A549 (cell line): ENCODE measurements around the gene R3HDM2. TPM values are rescaled to one million over a fixed set of nuclear protein-coding genes. Genes with fewer than 3 reads are reported as not detected.

Source experiments
- ATAC-seq, 2 experiments: fragments of 200-7000 bp in 1 of 2; fragments of >200 bp in 1 of 2; cut with Nextera tagmentation in 1 of 2; cut with Tn5 transposase in 1 of 2; 3 replicates each; pipeline versions ENCODE4 v1.8.0 to v1.9.1; 2018 to 2020; ENCODE audit warnings: mild to moderate bottlenecking in 1 of 2, moderate library complexity in 1 of 2
- CTCF ChIA-PET: fragments of 300-600 bp; sonication (Branson Sonifier 250); formaldehyde crosslinking; extraction: SDS; loops from one replicate; lab custom pipeline; 2021; ENCODE audit warnings: antibody characterized with exemption, inconsistent platforms; lab: Yijun Ruan, JAX
- POLR2A ChIA-PET: fragments of 350-600 bp; formaldehyde crosslinking; extraction: SDS; loops from one replicate; lab custom pipeline; 2021; ENCODE audit warnings: antibody characterized with exemption, inconsistent platforms; lab: Yijun Ruan, JAX
- DNase-seq, 2 experiments: peaks; one replicate each; pipeline versions ENCODE4 v3.0.0 to v3.0.0-alpha.2; 2011 to 2016; ENCODE audit warnings: low read depth in 1 of 2, low spot score in 1 of 2
- FAIRE-seq: peaks from 2 replicates; lab custom pipeline; 2011; peaks lifted over from hg19 to GRCh38; lab: Jason Lieb, UNC
- H3K27ac ChIP-seq, 2 experiments: fragments of >200 bp; sonication (Bioruptor Twin); formaldehyde crosslinking; 3 replicates each; pipeline ENCODE4 v1.5.1; 2016 to 2017
- H3K4me1 ChIP-seq: fragments of >200 bp; sonication (Bioruptor Twin); formaldehyde crosslinking; 3 replicates; pipeline ENCODE4 v1.6.1; 2016
- H3K4me2 ChIP-seq: fragments of >200 bp; sonication (Bioruptor Twin); formaldehyde crosslinking; 3 replicates; pipeline ENCODE4 v1.6.1; 2016
- H3K4me3 ChIP-seq: fragments of >200 bp; sonication (Bioruptor Twin); formaldehyde crosslinking; 3 replicates; pipeline ENCODE4 v1.5.1; 2016
- H3K9me3 ChIP-seq: fragments of >200 bp; sonication (Bioruptor Twin); formaldehyde crosslinking; 3 replicates; pipeline ENCODE4 v1.6.1; 2016
- CBX8 ChIP-seq: fragments of 200-600 bp; sonication (generic); IDR thresholded peaks from 2 replicates; pipeline ENCODE4 v1.6.1; 2016
- CHD2 ChIP-seq: fragments of 150-350 bp; IDR thresholded peaks from 2 replicates; pipeline ENCODE4 v1.6.1; 2014; ENCODE audit warnings: low read length; ENCODE audit not compliant: partially characterized antibody
- CHD4 ChIP-seq: fragments of 200-600 bp; sonication (generic); IDR thresholded peaks from 2 replicates; pipeline ENCODE4 v1.6.1; 2016; ENCODE audit warnings: antibody characterized with exemption, mild to moderate bottlenecking, borderline replicate concordance
- EHF ChIP-seq: fragments of 250-450 bp; sonication (Bioruptor Pico); IDR thresholded peaks from 2 replicates; pipeline ENCODE4 v1.5.0; 2020; ENCODE audit warnings: mild to moderate bottlenecking
- EHMT2 ChIP-seq: fragments of 200-600 bp; sonication (generic); IDR thresholded peaks from 2 replicates; pipeline ENCODE4 v1.6.1; 2016; ENCODE audit warnings: antibody characterized with exemption, low read depth, mild to moderate bottlenecking, moderate library complexity
- ESRRA ChIP-seq: fragments of 150-350 bp; IDR thresholded peaks from 2 replicates; pipeline ENCODE4 v1.6.1; 2014; ENCODE audit warnings: mild to moderate bottlenecking, low read length, borderline replicate concordance
- FOSB ChIP-seq: fragments of 250-450 bp; sonication (Bioruptor Pico); IDR thresholded peaks from 2 replicates; pipeline ENCODE4 v1.5.0; 2020; ENCODE audit warnings: mild to moderate bottlenecking, moderate library complexity
- FOXS1 ChIP-seq: fragments of 250-450 bp; sonication (Bioruptor Pico); IDR thresholded peaks from 2 replicates; pipeline ENCODE4 v1.5.0; 2020; ENCODE audit warnings: mild to moderate bottlenecking, moderate library complexity
- HOXA7 ChIP-seq: fragments of 250-450 bp; sonication (Bioruptor Pico); IDR thresholded peaks from 2 replicates; pipeline ENCODE4 v1.5.0; 2020; ENCODE audit warnings: mild to moderate bottlenecking, moderate library complexity
- HOXB5 ChIP-seq: fragments of 250-450 bp; sonication (Bioruptor Pico); IDR thresholded peaks from 2 replicates; pipeline ENCODE4 v1.5.0; 2020; ENCODE audit warnings: mild to moderate bottlenecking, moderate library complexity
- JUN ChIP-seq, 2 experiments: fragments of >200 bp; sonication (Bioruptor Twin); formaldehyde crosslinking; IDR thresholded peaks; 2 replicates in 1 of 2; 3 replicates in 1 of 2; pipeline ENCODE4 v1.6.1; 2016 to 2017
- KDM1A ChIP-seq: fragments of 200-600 bp; sonication (generic); IDR thresholded peaks from 2 replicates; pipeline ENCODE4 v1.6.1; 2016; ENCODE audit warnings: low read depth, mild to moderate bottlenecking
- MAFK ChIP-seq: fragments of 450-650 bp; IDR thresholded peaks from 2 replicates; pipeline ENCODE4 v1.6.1; 2014; ENCODE audit not compliant: partially characterized antibody
- MAZ ChIP-seq: fragments of 150-350 bp; IDR thresholded peaks from 2 replicates; pipeline ENCODE4 v1.6.1; 2014; ENCODE audit warnings: antibody characterized with exemption, low read depth, low read length, borderline replicate concordance
- MYC ChIP-seq: IDR thresholded peaks from 2 replicates; pipeline ENCODE4 v1.6.1; 2012; ENCODE audit warnings: mild to moderate bottlenecking, inconsistent platforms, low read length, improper control_type of control experiment, borderline replicate concordance
- NR3C1 ChIP-seq: fragments of >200 bp; sonication (Bioruptor Twin); formaldehyde crosslinking; IDR thresholded peaks from 3 replicates; pipeline ENCODE4 v1.6.1; 2017
- PHF8 ChIP-seq: fragments of 200-600 bp; sonication (generic); IDR thresholded peaks from 2 replicates; pipeline ENCODE4 v1.6.1; 2016; ENCODE audit warnings: low read depth, mild to moderate bottlenecking, antibody characterized with exemption, moderate library complexity, borderline replicate concordance
- POLR2A ChIP-seq: IDR thresholded peaks from 2 replicates; pipeline ENCODE4 v1.6.1; 2012; ENCODE audit warnings: mild to moderate bottlenecking, low read length
- POLR2AphosphoS2 ChIP-seq: conservative IDR thresholded peaks from 2 replicates; pipeline ENCODE4 v1.6.1; 2012; ENCODE audit warnings: low read length, improper control_type of control experiment, inconsistent platforms
- RARB ChIP-seq: fragments of 250-450 bp; sonication (Bioruptor Pico); IDR thresholded peaks from 2 replicates; pipeline ENCODE4 v1.8.0; 2021; ENCODE audit warnings: mild to moderate bottlenecking, moderate library complexity
- RCOR1 ChIP-seq: fragments of 150-350 bp; IDR thresholded peaks from 2 replicates; pipeline ENCODE4 v1.6.1; 2014; ENCODE audit warnings: antibody characterized with exemption, low read length, low read depth
- RFX5 ChIP-seq: fragments of 450-650 bp; IDR thresholded peaks from 2 replicates; pipeline ENCODE4 v1.7.1; 2014; ENCODE audit warnings: antibody characterized with exemption, mild to moderate bottlenecking, moderate library complexity
- SMC3 ChIP-seq: fragments of >200 bp; sonication (Bioruptor Twin); formaldehyde crosslinking; IDR thresholded peaks from 3 replicates; pipeline ENCODE4 v1.6.1; 2018; ENCODE audit warnings: inconsistent platforms
- TFCP2L1 ChIP-seq: fragments of 250-450 bp; sonication (Bioruptor Pico); IDR thresholded peaks from 2 replicates; pipeline ENCODE4 v1.5.0; 2021; ENCODE audit warnings: mild to moderate bottlenecking
- ZC3H11A ChIP-seq: fragments of 450-650 bp; IDR thresholded peaks from 2 replicates; pipeline ENCODE4 v1.6.1; 2014; ENCODE audit warnings: antibody characterized with exemption, mild to moderate bottlenecking
- ZFP36 ChIP-seq: fragments of 450-650 bp; IDR thresholded peaks from 2 replicates; pipeline ENCODE4 v1.6.1; 2014; ENCODE audit warnings: borderline replicate concordance; ENCODE audit not compliant: partially characterized antibody
- WGBS: methylation state at CpG from one replicate; pipeline ENCODE4 v1.1.6; 2017; ENCODE audit errors: missing lambda C conversion rate; 5-methylcytosine and 5-hydroxymethylcytosine counted together
- polyA plus RNA-seq, 4 experiments: library from polyadenylated mRNA; depleted of rRNA in 3 of 4; stranded (reverse); fragments of >200 nt; fragmentation: RNase III in 1 of 4; extraction: RNeasy Plus Mini Kit Qiagen cat#74134 plus additional on column Dnase treatment in 1 of 4; gene quantifications; 2 replicates in 3 of 4; 3 replicates in 1 of 4; pipeline ENCODE4 v1.2.3, GENCODE V29; 2011 to 2017
- TF ChIP-seq, protein P1 (sequence below): fragments of 250-450 bp; sonication (Bioruptor Pico); IDR thresholded peaks from 2 replicates; pipeline ENCODE4 v1.5.0; 2021; ENCODE audit warnings: mild to moderate bottlenecking, moderate library complexity, borderline replicate concordance
- TF ChIP-seq, protein P2 (sequence below): fragments of 450-650 bp; IDR thresholded peaks from 2 replicates; pipeline ENCODE4 v1.6.1; 2014; ENCODE audit warnings: antibody characterized with exemption
- TF ChIP-seq, protein P3 (sequence below): IDR thresholded peaks from 2 replicates; pipeline ENCODE4 v1.6.1; 2012
- TF ChIP-seq, protein P4 (sequence below): IDR thresholded peaks from 2 replicates; pipeline ENCODE4 v1.6.1; 2012; ENCODE audit warnings: low read depth, borderline replicate concordance
- TF ChIP-seq, protein P5 (sequence below): fragments of >200 bp; sonication (Bioruptor Twin); formaldehyde crosslinking; IDR thresholded peaks from 3 replicates; pipeline ENCODE4 v1.5.1; 2016
- TF ChIP-seq, protein P6 (sequence below): IDR thresholded peaks from 2 replicates; pipeline ENCODE4 v1.6.1; 2012
- TF ChIP-seq, protein P7 (sequence below): fragments of 250-450 bp; sonication (Bioruptor Pico); IDR thresholded peaks from 2 replicates; pipeline ENCODE4 v1.5.0; 2020; ENCODE audit warnings: low read depth, mild to moderate bottlenecking, moderate library complexity
- TF ChIP-seq, protein P8 (sequence below): fragments of >200 bp; sonication (Bioruptor Twin); formaldehyde crosslinking; IDR thresholded peaks from 2 replicates; pipeline ENCODE4 v1.6.1; 2016

Gene R3HDM2
- polyA plus RNA-seq, 2 of the 4 experiments (the other 2 are of a cell fraction) = 14.0 to 30.6 TPM

DNA sequence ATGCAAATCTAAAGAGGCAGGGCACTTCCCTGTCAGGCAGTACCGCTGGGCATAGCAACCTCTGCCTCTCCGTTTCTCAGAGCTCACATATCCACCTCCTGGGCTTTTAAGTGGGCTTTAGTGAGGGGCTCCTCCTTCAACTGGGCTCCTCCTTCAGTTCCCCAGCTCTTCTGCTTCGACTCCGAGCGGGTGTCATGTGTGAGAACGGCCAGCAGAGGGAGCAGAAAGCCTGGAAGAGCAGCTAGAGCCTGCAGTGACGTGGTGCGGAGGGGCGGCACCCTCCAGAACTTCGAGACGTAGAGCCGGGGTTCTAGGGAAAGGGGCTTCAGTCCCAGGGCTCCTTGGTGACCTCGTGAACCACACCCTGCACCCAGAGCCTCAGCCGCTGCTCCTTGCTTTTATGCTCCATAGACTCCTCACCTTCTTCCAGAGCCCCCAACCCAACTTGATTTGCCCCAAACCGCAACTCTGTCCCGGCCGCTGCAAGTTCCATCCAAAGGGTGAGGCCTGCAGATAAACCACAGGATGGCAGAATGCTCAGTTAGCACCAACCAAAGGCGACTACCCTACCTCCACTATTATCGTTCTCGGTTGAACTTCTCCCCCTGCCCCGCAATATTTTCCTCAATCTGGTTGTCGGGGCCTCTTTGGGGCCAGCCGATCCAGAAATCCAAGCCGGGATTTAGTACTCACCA, 28.4 kb upstream of the R3HDM2 start:
- peak; percentile 43 for FAIRE-seq
- Histone ChIP-seq H3K4me2 (peak overlapping the region; percentile 97), H3K9me3 (no peaks in the 10 kb centered on the region), H3K4me3 (peak overlapping the region; percentile 65), H3K27ac (peak overlapping the region; percentile 92 to 99), H3K4me1 (peaks cover 52% of the 10 kb centered on the region)
- peak; percentile 20 to 58 for ATAC-seq
- ChIA-PET CTCF (interaction anchor here (0.5 to 11.1 kb wide), 59 partner anchors 7 to 523 kb away, joined by 3 to 316 read pairs (median 4); partner anchors contain the start of genes AGAP2, ARHGAP9, INHBC and INHBE), POLR2A (interaction anchor here (1.0 kb wide), 2 partner anchors 29 to 61 kb away, joined by 3 to 5 read pairs; partner anchors contain the start of gene DDIT3)
- 2% methylated on average over 24 of the region's 24 CpGs for WGBS
- DNase-seq = peak; percentile 80 to 98
- no peak for TF ChIP-seq HOXB5
- TF ChIP-seq, protein P1, sequence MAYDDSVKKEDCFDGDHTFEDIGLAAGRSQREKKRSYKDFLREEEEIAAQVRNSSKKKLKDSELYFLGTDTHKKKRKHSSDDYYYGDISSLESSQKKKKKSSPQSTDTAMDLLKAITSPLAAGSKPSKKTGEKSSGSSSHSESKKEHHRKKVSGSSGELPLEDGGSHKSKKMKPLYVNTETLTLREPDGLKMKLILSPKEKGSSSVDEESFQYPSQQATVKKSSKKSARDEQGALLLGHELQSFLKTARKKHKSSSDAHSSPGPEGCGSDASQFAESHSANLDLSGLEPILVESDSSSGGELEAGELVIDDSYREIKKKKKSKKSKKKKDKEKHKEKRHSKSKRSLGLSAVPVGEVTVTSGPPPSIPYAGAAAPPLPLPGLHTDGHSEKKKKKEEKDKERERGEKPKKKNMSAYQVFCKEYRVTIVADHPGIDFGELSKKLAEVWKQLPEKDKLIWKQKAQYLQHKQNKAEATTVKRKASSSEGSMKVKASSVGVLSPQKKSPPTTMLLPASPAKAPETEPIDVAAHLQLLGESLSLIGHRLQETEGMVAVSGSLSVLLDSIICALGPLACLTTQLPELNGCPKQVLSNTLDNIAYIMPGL (CRISPR knock-in tag) = no peak
- TF ChIP-seq RCOR1 = no peak
- TF ChIP-seq FOXS1 = no peak
- peak; percentile 74 for TF ChIP-seq SMC3
- no peak for TF ChIP-seq NR3C1
- TF ChIP-seq, protein P2, sequence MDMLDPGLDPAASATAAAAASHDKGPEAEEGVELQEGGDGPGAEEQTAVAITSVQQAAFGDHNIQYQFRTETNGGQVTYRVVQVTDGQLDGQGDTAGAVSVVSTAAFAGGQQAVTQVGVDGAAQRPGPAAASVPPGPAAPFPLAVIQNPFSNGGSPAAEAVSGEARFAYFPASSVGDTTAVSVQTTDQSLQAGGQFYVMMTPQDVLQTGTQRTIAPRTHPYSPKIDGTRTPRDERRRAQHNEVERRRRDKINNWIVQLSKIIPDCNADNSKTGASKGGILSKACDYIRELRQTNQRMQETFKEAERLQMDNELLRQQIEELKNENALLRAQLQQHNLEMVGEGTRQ = no peak; the same call in 1 of the 2 replicates
- TF ChIP-seq CHD4 = no peak
- TF ChIP-seq MAZ = peak; percentile 41; the same call in 1 of the 2 replicates
- peak in 1 of 2 experiments; percentile 56; a peak in 2 of 5 replicates for TF ChIP-seq JUN (IDR thresholded peaks at IDR 0.05)
- no peak for TF ChIP-seq ZC3H11A
- TF ChIP-seq, protein P3, sequence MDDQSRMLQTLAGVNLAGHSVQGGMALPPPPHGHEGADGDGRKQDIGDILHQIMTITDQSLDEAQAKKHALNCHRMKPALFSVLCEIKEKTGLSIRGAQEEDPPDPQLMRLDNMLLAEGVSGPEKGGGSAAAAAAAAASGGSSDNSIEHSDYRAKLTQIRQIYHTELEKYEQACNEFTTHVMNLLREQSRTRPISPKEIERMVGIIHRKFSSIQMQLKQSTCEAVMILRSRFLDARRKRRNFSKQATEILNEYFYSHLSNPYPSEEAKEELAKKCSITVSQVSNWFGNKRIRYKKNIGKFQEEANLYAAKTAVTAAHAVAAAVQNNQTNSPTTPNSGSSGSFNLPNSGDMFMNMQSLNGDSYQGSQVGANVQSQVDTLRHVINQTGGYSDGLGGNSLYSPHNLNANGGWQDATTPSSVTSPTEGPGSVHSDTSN = no peak
- TF ChIP-seq ZFP36 = no peak
- TF ChIP-seq TFCP2L1 = no peak
- no peak for TF ChIP-seq HOXA7 (CRISPR knock-in tag)
- no peak for TF ChIP-seq POLR2AphosphoS2
- TF ChIP-seq, protein P4, sequence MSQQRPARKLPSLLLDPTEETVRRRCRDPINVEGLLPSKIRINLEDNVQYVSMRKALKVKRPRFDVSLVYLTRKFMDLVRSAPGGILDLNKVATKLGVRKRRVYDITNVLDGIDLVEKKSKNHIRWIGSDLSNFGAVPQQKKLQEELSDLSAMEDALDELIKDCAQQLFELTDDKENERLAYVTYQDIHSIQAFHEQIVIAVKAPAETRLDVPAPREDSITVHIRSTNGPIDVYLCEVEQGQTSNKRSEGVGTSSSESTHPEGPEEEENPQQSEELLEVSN = no peak; the same call in 1 of the 2 replicates
- no peak for TF ChIP-seq MAFK
- TF ChIP-seq, protein P5, sequence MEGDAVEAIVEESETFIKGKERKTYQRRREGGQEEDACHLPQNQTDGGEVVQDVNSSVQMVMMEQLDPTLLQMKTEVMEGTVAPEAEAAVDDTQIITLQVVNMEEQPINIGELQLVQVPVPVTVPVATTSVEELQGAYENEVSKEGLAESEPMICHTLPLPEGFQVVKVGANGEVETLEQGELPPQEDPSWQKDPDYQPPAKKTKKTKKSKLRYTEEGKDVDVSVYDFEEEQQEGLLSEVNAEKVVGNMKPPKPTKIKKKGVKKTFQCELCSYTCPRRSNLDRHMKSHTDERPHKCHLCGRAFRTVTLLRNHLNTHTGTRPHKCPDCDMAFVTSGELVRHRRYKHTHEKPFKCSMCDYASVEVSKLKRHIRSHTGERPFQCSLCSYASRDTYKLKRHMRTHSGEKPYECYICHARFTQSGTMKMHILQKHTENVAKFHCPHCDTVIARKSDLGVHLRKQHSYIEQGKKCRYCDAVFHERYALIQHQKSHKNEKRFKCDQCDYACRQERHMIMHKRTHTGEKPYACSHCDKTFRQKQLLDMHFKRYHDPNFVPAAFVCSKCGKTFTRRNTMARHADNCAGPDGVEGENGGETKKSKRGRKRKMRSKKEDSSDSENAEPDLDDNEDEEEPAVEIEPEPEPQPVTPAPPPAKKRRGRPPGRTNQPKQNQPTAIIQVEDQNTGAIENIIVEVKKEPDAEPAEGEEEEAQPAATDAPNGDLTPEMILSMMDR = peak; percentile 90
- TF ChIP-seq, protein P6, sequence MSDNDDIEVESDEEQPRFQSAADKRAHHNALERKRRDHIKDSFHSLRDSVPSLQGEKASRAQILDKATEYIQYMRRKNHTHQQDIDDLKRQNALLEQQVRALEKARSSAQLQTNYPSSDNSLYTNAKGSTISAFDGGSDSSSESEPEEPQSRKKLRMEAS = peak; percentile 71
- TF ChIP-seq RARB (CRISPR knock-in tag) = no peak
- 0 out of 2 replicates have a peak, but pooled peaks have one; percentile 37 for TF ChIP-seq MYC
- no peak for TF ChIP-seq EHMT2
- TF ChIP-seq, protein P7, sequence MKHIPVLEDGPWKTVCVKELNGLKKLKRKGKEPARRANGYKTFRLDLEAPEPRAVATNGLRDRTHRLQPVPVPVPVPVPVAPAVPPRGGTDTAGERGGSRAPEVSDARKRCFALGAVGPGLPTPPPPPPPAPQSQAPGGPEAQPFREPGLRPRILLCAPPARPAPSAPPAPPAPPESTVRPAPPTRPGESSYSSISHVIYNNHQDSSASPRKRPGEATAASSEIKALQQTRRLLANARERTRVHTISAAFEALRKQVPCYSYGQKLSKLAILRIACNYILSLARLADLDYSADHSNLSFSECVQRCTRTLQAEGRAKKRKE (CRISPR knock-in tag) = no peak
- no peak for TF ChIP-seq FOSB
- TF ChIP-seq, protein P8, sequence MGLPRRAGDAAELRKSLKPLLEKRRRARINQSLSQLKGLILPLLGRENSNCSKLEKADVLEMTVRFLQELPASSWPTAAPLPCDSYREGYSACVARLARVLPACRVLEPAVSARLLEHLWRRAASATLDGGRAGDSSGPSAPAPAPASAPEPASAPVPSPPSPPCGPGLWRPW = no peak
- TF ChIP-seq CHD2 = no peak
- no peak for TF ChIP-seq RFX5
- TF ChIP-seq CBX8 = no peak
- peak; percentile 53 for TF ChIP-seq POLR2A
- peak; percentile 48; the same call in 1 of the 2 replicates for TF ChIP-seq PHF8
- TF ChIP-seq ESRRA = 0 out of 2 replicates have a peak, but pooled peaks have one; percentile 1
- TF ChIP-seq KDM1A = no peak; the same call in 1 of the 2 replicates
- no peak for TF ChIP-seq EHF (CRISPR knock-in tag)
